ENCODE data around the gene TOP2A. TPM values are rescaled to one million over a fixed set of nuclear protein-coding genes. Genes with fewer than 3 reads are reported as not detected.
A peak's percentile ranks its signal among the peaks of the same experiment; 100 is the strongest.

The TOP2A gene
- total and polyA plus RNA-seq, 4 donors = 0.25 to 4.4 (median 1.9) TPM

GRCh38 chr17:40447148-40447644, 29.5 kb upstream of the TOP2A start:
- ATAC-seq (ENCODE audit: low FRiP score) (peak; percentile 9), DNase-seq (no peak)
- H3K27ac ChIP-seq (ENCODE audit: low read depth in 1 of 2, low read length in 2 of 2) = peak overlapping the region in 1 of 2 donors; percentile 21
- 16 to 29% methylated on average over 8 of the region's 8 CpGs for WGBS, 2 donors
- H3K36me3 ChIP-seq (ENCODE audit: control insufficient read depth in 1 of 2, insufficient read depth in 2 of 2, low read length in 1 of 2) = no peaks in the 10 kb centered on the region
- H3K27me3 ChIP-seq (ENCODE audit: control insufficient read depth in 1 of 2, insufficient read depth in 2 of 2, low read length in 1 of 2) = no peaks in the 10 kb centered on the region
- intact Hi-C loops (cut with DNase I) = loop anchor here in 1 of 2 donors (10.0 kb wide), 1 partner anchor 118 kb away; the partner anchor contains the start of gene CCR7
- H3K9me3 ChIP-seq (ENCODE audit: control insufficient read depth, low read length) = no peaks in the 10 kb centered on the region
- peaks cover 0 to 2% of the 10 kb centered on the region in 2 donors for H3K4me1 ChIP-seq (ENCODE audit: control insufficient read depth in 1 of 2, insufficient read depth in 2 of 2, low read length in 2 of 2)
- no peak overlapping the region for H3K4me3 ChIP-seq (ENCODE audit: low read length in 2 of 2)

- no peak overlapping the region for H3K4me3 ChIP-seq (ENCODE audit: low read length in 2 of 2)
- no peaks in the 10 kb centered on the region for H3K9me3 ChIP-seq (ENCODE audit: control insufficient read depth, low read length)
- peak in 1 of 2 donors; percentile 6 for DNase-seq
- H3K27me3 ChIP-seq (ENCODE audit: control insufficient read depth in 1 of 2, insufficient read depth in 2 of 2, low read length in 1 of 2) = no peaks in the 10 kb centered on the region
- H3K4me1 ChIP-seq (ENCODE audit: control insufficient read depth in 1 of 2, insufficient read depth in 2 of 2, low read length in 2 of 2) = no peaks in the 10 kb centered on the region
- H3K27ac ChIP-seq (ENCODE audit: low read depth in 1 of 2, low read length in 2 of 2) = no peak overlapping the region
- intact Hi-C loops (cut with DNase I) = loop anchor here in 1 of 2 donors (10.0 kb wide), 1 partner anchor 119 kb away; the partner anchor contains the start of gene CCR7
- no peak for ATAC-seq (ENCODE audit: low FRiP score)
- 80% methylated on average over 11 of the region's 11 CpGs for WGBS, 2 donors
- H3K36me3 ChIP-seq (ENCODE audit: control insufficient read depth in 1 of 2, insufficient read depth in 2 of 2, low read length in 1 of 2) = no peaks in the 10 kb centered on the region
Observed at GRCh38 chr17:40445751-40446468, 28.2 kb upstream of the TOP2A start.

- Histone ChIP-seq H3K27ac (ENCODE audit: low read depth in 1 of 2, low read length in 2 of 2) (peak overlapping the region in 1 of 2 donors; percentile 1), H3K36me3 (ENCODE audit: control insufficient read depth in 1 of 2, insufficient read depth in 2 of 2, low read length in 1 of 2) (no peaks in the 10 kb centered on the region), H3K4me1 (ENCODE audit: control insufficient read depth in 1 of 2, insufficient read depth in 2 of 2, low read length in 2 of 2) (no peaks in the 10 kb centered on the region), H3K9me3 (ENCODE audit: control insufficient read depth, low read length) (no peaks in the 10 kb centered on the region), H3K27me3 (ENCODE audit: control insufficient read depth in 1 of 2, insufficient read depth in 2 of 2, low read length in 1 of 2) (no peaks in the 10 kb centered on the region), H3K4me3 (ENCODE audit: low read length in 2 of 2) (peak overlapping the region in 1 of 2 donors; percentile 50)
- ATAC-seq (ENCODE audit: low FRiP score) = no peak
- peak in 1 of 2 donors; percentile 49 for DNase-seq
- WGBS, 2 donors = 10 to 24% methylated on average over 15 of the region's 15 CpGs
- intact Hi-C loops (cut with DNase I) = loop anchor here (1.0 to 10.0 kb wide), 3 partner anchors 32 to 121 kb away; partner anchors contain the start of gene CCR7 (in 1 of the 2)
Observed at GRCh38 chr17:40443988-40444899, 26.5 kb upstream of the TOP2A start.

GRCh38 chr17:40443196-40443987, 25.7 kb upstream of the TOP2A start, which contains the start of gene IGFBP4:
IGFBP4 (plus strand) TSS chr17:40443450; CDS start chr17:40443736, 286 bp downstream.
- peak within 1 kb of the TSS; percentile 49 to 50 for H3K4me3 ChIP-seq (ENCODE audit: low read length in 2 of 2)
- no peaks in the 10 kb centered on the region for H3K27me3 ChIP-seq (ENCODE audit: control insufficient read depth in 1 of 2, insufficient read depth in 2 of 2, low read length in 1 of 2)
- DNase-seq = peak; percentile 91 to 94
- no peaks in the 10 kb centered on the region for H3K9me3 ChIP-seq (ENCODE audit: control insufficient read depth, low read length)
- H3K27ac ChIP-seq (ENCODE audit: low read depth in 1 of 2, low read length in 2 of 2) = peak within 1 kb of the TSS; percentile 1 to 77
- intact Hi-C loops (cut with DNase I) = loop anchor here (1.0 to 10.0 kb wide), 3 partner anchors 33 to 121 kb away; partner anchors contain the start of gene CCR7 (in 1 of the 2)
- H3K36me3 ChIP-seq (ENCODE audit: control insufficient read depth in 1 of 2, insufficient read depth in 2 of 2, low read length in 1 of 2) = no peaks in the 10 kb centered on the region
- WGBS, 2 donors = 0 to 1% methylated on average over 44 to 98 of the region's 98 CpGs
- ATAC-seq (ENCODE audit: low FRiP score) = peak; percentile 79
- H3K4me1 ChIP-seq (ENCODE audit: control insufficient read depth in 1 of 2, insufficient read depth in 2 of 2, low read length in 2 of 2) = no peaks in the 10 kb centered on the region

- no peaks in the 10 kb centered on the region for H3K9me3 ChIP-seq (ENCODE audit: control insufficient read depth, low read length)
- WGBS, 2 donors = 21% methylated on average over 25 to 29 of the region's 29 CpGs
- peak; percentile 39 for ATAC-seq (ENCODE audit: low FRiP score)
- H3K4me3 ChIP-seq (ENCODE audit: low read length in 2 of 2) = peak overlapping the region; percentile 49 to 50
- H3K27ac ChIP-seq (ENCODE audit: low read depth in 1 of 2, low read length in 2 of 2) = peak overlapping the region; percentile 1 to 77
- no peaks in the 10 kb centered on the region for H3K4me1 ChIP-seq (ENCODE audit: control insufficient read depth in 1 of 2, insufficient read depth in 2 of 2, low read length in 2 of 2)
- DNase-seq = peak; percentile 78 to 87
- intact Hi-C loops (cut with DNase I) = loop anchor here (1.0 to 10.0 kb wide), 3 partner anchors 34 to 122 kb away; partner anchors contain the start of gene CCR7 (in 1 of the 2)
- H3K27me3 ChIP-seq (ENCODE audit: control insufficient read depth in 1 of 2, insufficient read depth in 2 of 2, low read length in 1 of 2) = no peaks in the 10 kb centered on the region
- H3K36me3 ChIP-seq (ENCODE audit: control insufficient read depth in 1 of 2, insufficient read depth in 2 of 2, low read length in 1 of 2) = no peaks in the 10 kb centered on the region
Observed at GRCh38 chr17:40442392-40443195, 24.9 kb upstream of the TOP2A start.

GRCh38 chr17:40440166-40440565, 22.5 kb upstream of the TOP2A start:
- ATAC-seq (ENCODE audit: low FRiP score) = no peak
- no peaks in the 10 kb centered on the region for H3K4me1 ChIP-seq (ENCODE audit: control insufficient read depth in 1 of 2, insufficient read depth in 2 of 2, low read length in 2 of 2)
- intact Hi-C loops (cut with DNase I) = loop anchor here (1.0 to 10.0 kb wide), 4 partner anchors 36 to 125 kb away; partner anchors contain the start of gene CCR7 (in 1 of the 2)

GRCh38 chr17:40437095-40437732, 19.5 kb upstream of the TOP2A start:
- DNase-seq (peak; percentile 19 to 37), ATAC-seq (ENCODE audit: low FRiP score) (no peak)
- no peaks in the 10 kb centered on the region for H3K4me1 ChIP-seq (ENCODE audit: control insufficient read depth in 1 of 2, insufficient read depth in 2 of 2, low read length in 2 of 2)
- intact Hi-C loops (cut with DNase I) = no loop called here
- WGBS, 2 donors = 25 to 28% methylated on average over 5 of the region's 5 CpGs
- H3K27ac ChIP-seq (ENCODE audit: low read depth in 1 of 2, low read length in 2 of 2) = no peak overlapping the region
- no peaks in the 10 kb centered on the region for H3K9me3 ChIP-seq (ENCODE audit: control insufficient read depth, low read length)
- no peaks in the 10 kb centered on the region for H3K36me3 ChIP-seq (ENCODE audit: control insufficient read depth in 1 of 2, insufficient read depth in 2 of 2, low read length in 1 of 2)
- H3K4me3 ChIP-seq (ENCODE audit: low read length in 2 of 2) = no peak overlapping the region
- no peaks in the 10 kb centered on the region for H3K27me3 ChIP-seq (ENCODE audit: control insufficient read depth in 1 of 2, insufficient read depth in 2 of 2, low read length in 1 of 2)

More at GRCh38 chr17:40440166-40440565, 22.5 kb upstream of the TOP2A start:
- WGBS, 2 donors = 85 to 90% methylated on average over 4 of the region's 4 CpGs
- H3K27me3 ChIP-seq (ENCODE audit: control insufficient read depth in 1 of 2, insufficient read depth in 2 of 2, low read length in 1 of 2) = no peaks in the 10 kb centered on the region
- no peak overlapping the region for H3K27ac ChIP-seq (ENCODE audit: low read depth in 1 of 2, low read length in 2 of 2)
- H3K4me3 ChIP-seq (ENCODE audit: low read length in 2 of 2) = no peak overlapping the region
- no peaks in the 10 kb centered on the region for H3K9me3 ChIP-seq (ENCODE audit: control insufficient read depth, low read length)
- DNase-seq = peak; percentile 20 to 28
- H3K36me3 ChIP-seq (ENCODE audit: control insufficient read depth in 1 of 2, insufficient read depth in 2 of 2, low read length in 1 of 2) = no peaks in the 10 kb centered on the region

Data from aorta (tissue), 5 donors.